Measurements from ENCODE around the gene HTR4.

GRCh38 chr5:148626986-148627385, 27.3 kb downstream of the HTR4 start:
- TF ChIP-seq POLR2A (IDR thresholded peaks at IDR 0.05; ENCODE audit: low read length): no peak
- TF ChIP-seq GATA1 (IDR thresholded peaks at IDR 0.05; ENCODE audit: low read depth, low read length): no peak
